Sigmoid colon (tissue), 7 donors: ENCODE measurements around the gene OR7A5. TPM values are rescaled to one million over a fixed set of nuclear protein-coding genes. Genes with fewer than 3 reads are reported as not detected.

Source experiments
- DNase-seq: peaks from one replicate; pipeline ENCODE4 v3.0.0-alpha.2; 2019
- H3K27ac ChIP-seq, 4 donors: fragments of 200-600 bp; sonication (generic); one replicate each; pipeline ENCODE4 v1.5.1; 2016 to 2019; ENCODE audit warnings: mild to moderate bottlenecking in 1 of 4
- H3K27me3 ChIP-seq, 3 donors: fragments of 200-600 bp; sonication (generic); one replicate each; pipeline ENCODE4 v1.5.1; 2019; ENCODE audit warnings: mild to moderate bottlenecking in 1 of 3
- H3K36me3 ChIP-seq, 4 donors: fragments of 200-600 bp; sonication (generic); one replicate each; pipeline ENCODE4 v1.5.1; 2016 to 2019
- H3K4me1 ChIP-seq, 4 donors: fragments of 200-600 bp; sonication (generic); one replicate each; pipeline ENCODE4 v1.5.1; 2017 to 2019
- H3K4me3 ChIP-seq, 4 donors: fragments of 200-600 bp; sonication (generic); one replicate each; pipeline ENCODE4 v1.5.1; 2017 to 2019; ENCODE audit warnings: mild to moderate bottlenecking in 2 of 4, moderate library complexity in 1 of 4
- H3K9me3 ChIP-seq, 4 donors: fragments of 200-600 bp in 3 of 4; sonication (generic) in 3 of 4; one replicate each; pipeline versions ENCODE4 v1.5.1 to v1.6.1; 2013 to 2019
- CTCF ChIP-seq, 4 experiments: fragments of 450-650 bp in 3 of 4; fragments of 200-600 bp in 1 of 4; IDR thresholded peaks; one replicate each; pipeline ENCODE4 v1.5.1; 2016 to 2019; ENCODE audit warnings: antibody characterized with exemption in 4 of 4, mild to moderate bottlenecking in 3 of 4, moderate library complexity in 2 of 4
- EP300 ChIP-seq, 4 donors: sonication (generic); formaldehyde crosslinking; IDR thresholded peaks; one replicate each; pipeline ENCODE4 v1.6.1; 2017; ENCODE audit warnings: antibody characterized with exemption in 4 of 4
- POLR2A ChIP-seq, 2 donors: fragments of 450-650 bp; IDR thresholded peaks; one replicate each; pipeline ENCODE4 v1.6.1; 2016; ENCODE audit warnings: antibody characterized with exemption in 2 of 2, mild to moderate bottlenecking in 2 of 2, moderate library complexity in 2 of 2
- POLR2AphosphoS5 ChIP-seq, 4 donors: sonication (generic); formaldehyde crosslinking; IDR thresholded peaks; one replicate each; pipeline ENCODE4 v1.6.1; 2017; ENCODE audit warnings: antibody characterized with exemption in 4 of 4
- WGBS, 2 donors: extraction: QIAGEN DNeasy Blood & Tissue Kit; methylation state at CpG; one replicate each; pipeline ENCODE4 v1.1.7; 2013; 5-methylcytosine and 5-hydroxymethylcytosine counted together
- intact Hi-C: fragments of 100-400 bp; cut with DNase I; formaldehyde crosslinking; loops from one replicate; pipeline ENCODE4 v1.15.1; 2023
- polyA plus RNA-seq, 3 donors: library from polyadenylated mRNA; stranded (reverse); fragments of 200-250 nt; gene quantifications; one replicate each; pipeline ENCODE4 v1.2.3, GENCODE V29; 2013
- total RNA-seq, 4 donors: library from RNA; depleted of rRNA; stranded (reverse); fragments of >200 nt; gene quantifications; one replicate each; pipeline ENCODE4 v1.1.0, GENCODE V29; 2016
- donor health status: healthy with polysubstance abuse.
- donor health status: Bipolar disorder and iron deficiency.
- donor health status: healthy.

Gene OR7A5
- total and polyA plus RNA-seq, 7 donors: not detected

- intact Hi-C loops: no loop called here
- no peaks in the 10 kb centered on the region for H3K27me3 ChIP-seq
- H3K27ac ChIP-seq: no peak overlapping the region
- no peaks in the 10 kb centered on the region for H3K36me3 ChIP-seq
- TF ChIP-seq EP300 (IDR thresholded peaks at IDR 0.05) (no peak), POLR2A (IDR thresholded peaks at IDR 0.05) (no peak), POLR2AphosphoS5 (IDR thresholded peaks at IDR 0.05) (no peak), CTCF (IDR thresholded peaks at IDR 0.05) (no peak)
- no peak overlapping the region for H3K4me3 ChIP-seq
- no peak for DNase-seq
- H3K9me3 ChIP-seq: no peaks in the 10 kb centered on the region
- H3K4me1 ChIP-seq: no peaks in the 10 kb centered on the region
- WGBS, 2 donors: 53 to 67% methylated on average over 9 of the region's 9 CpGs
These were observed 25.5 kb downstream of the OR7A5 start for GRCh38 chr19:14809272-14810057.

DNA sequence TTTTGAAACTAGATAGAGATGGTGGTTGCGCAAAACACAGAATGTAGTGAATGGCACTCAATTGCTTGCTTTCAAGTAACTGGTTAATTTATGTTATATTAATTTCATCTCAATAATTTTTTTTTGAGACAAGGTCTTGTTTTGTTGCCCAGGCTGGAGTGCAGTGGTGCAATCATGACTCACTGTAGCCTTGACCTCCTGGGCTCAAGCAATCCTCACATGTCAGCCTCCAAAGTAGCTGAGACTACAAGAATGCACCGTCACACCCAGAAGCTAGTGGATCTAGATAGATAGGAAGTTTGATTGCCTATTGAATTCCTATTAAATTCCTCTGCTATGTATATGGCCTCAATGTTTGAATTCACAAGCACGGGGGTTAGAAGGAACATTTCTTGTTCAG is 30.2 kb downstream of the OR7A5 start:
- Histone ChIP-seq H3K4me1 (no peaks in the 10 kb centered on the region), H3K27ac (no peak overlapping the region), H3K4me3 (no peak overlapping the region), H3K27me3 (no peaks in the 10 kb centered on the region), H3K9me3 (no peaks in the 10 kb centered on the region), H3K36me3 (no peaks in the 10 kb centered on the region)
- intact Hi-C loops: no loop called here
- TF ChIP-seq CTCF (IDR thresholded peaks at IDR 0.05): no peak
- TF ChIP-seq EP300 (IDR thresholded peaks at IDR 0.05): no peak
- TF ChIP-seq POLR2AphosphoS5 (IDR thresholded peaks at IDR 0.05): no peak
- TF ChIP-seq POLR2A (IDR thresholded peaks at IDR 0.05): no peak
- WGBS, 2 donors: 83 to 87% methylated on average over 3 of the region's 3 CpGs
- DNase-seq: no peak

- no peaks in the 10 kb centered on the region for H3K4me1 ChIP-seq
- H3K27ac ChIP-seq: no peak overlapping the region
- no peaks in the 10 kb centered on the region for H3K9me3 ChIP-seq
- no peak for TF ChIP-seq CTCF (IDR thresholded peaks at IDR 0.05)
- TF ChIP-seq POLR2A (IDR thresholded peaks at IDR 0.05): no peak
- no peak for TF ChIP-seq POLR2AphosphoS5 (IDR thresholded peaks at IDR 0.05)
- TF ChIP-seq EP300 (IDR thresholded peaks at IDR 0.05): no peak
- H3K36me3 ChIP-seq: no peaks in the 10 kb centered on the region
- no peak for DNase-seq
- intact Hi-C loops: no loop called here
- no peak overlapping the region for H3K4me3 ChIP-seq
- no peaks in the 10 kb centered on the region for H3K27me3 ChIP-seq
- WGBS, 2 donors: 75 to 76% methylated on average over 5 of the region's 5 CpGs
These were observed 36.2 kb downstream of the OR7A5 start for GRCh38 chr19:14798760-14799159.

- no peak overlapping the region for H3K4me3 ChIP-seq
- H3K27ac ChIP-seq: no peak overlapping the region
- intact Hi-C loops: no loop called here
- no peak for DNase-seq
- no peaks in the 10 kb centered on the region for H3K27me3 ChIP-seq
- H3K9me3 ChIP-seq: peaks cover 0 to 7% (median 0%) of the 10 kb centered on the region in 4 donors
- no peaks in the 10 kb centered on the region for H3K36me3 ChIP-seq
- 90 to 95% methylated on average over 11 of the region's 11 CpGs for WGBS, 2 donors
- no peaks in the 10 kb centered on the region for H3K4me1 ChIP-seq
- no peak for TF ChIP-seq CTCF (IDR thresholded peaks at IDR 0.05)
- no peak for TF ChIP-seq POLR2AphosphoS5 (IDR thresholded peaks at IDR 0.05)
- TF ChIP-seq EP300 (IDR thresholded peaks at IDR 0.05): no peak
- TF ChIP-seq POLR2A (IDR thresholded peaks at IDR 0.05): no peak
These were observed 39.0 kb downstream of the OR7A5 start for GRCh38 chr19:14796021-14796420.
